ENCODE data around the gene URM1. TPM values are rescaled to one million over a fixed set of nuclear protein-coding genes. Genes with fewer than 3 reads are reported as not detected.

Gene URM1
- polyA plus RNA-seq, 2 donors: 18.7 to 42.2 TPM

DNA sequence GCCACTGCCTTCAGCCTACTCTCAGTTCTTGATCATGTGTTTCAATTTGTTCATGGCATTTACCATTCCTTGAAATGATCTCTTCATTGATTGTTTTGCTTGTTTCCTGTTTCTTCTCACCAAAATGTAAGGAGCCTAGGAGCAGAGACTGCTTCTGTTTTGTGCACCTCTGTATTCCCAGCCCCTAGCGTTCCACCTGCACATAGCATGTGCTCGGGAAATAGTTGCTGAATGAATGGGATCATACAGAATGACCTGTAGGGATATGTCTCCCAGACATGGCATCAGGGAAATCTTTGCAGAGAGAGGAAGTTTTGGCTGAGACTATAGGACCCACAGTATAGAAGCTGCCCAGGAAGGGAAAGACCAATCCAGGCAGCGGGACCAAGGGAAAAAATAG lies 43.3 kb downstream of the URM1 start:
- Histone ChIP-seq H3K36me3 (ENCODE audit: control insufficient read depth in 2 of 2, insufficient read depth in 2 of 2, low read length in 1 of 2) (no peaks in the 10 kb centered on the region), H3K9me3 (ENCODE audit: control insufficient read depth in 2 of 2, insufficient read depth in 1 of 2, low read depth in 1 of 2, low read length in 1 of 2) (no peaks in the 10 kb centered on the region), H3K4me1 (ENCODE audit: control insufficient read depth in 2 of 2, insufficient read depth in 2 of 2, low read length in 1 of 2) (peaks cover 4 to 7% of the 10 kb centered on the region in 2 donors), H3K4me3 (ENCODE audit: low read depth in 1 of 2, low read length in 2 of 2) (no peak overlapping the region), H3K27ac (ENCODE audit: low read depth in 2 of 2, low read length in 1 of 2) (no peak overlapping the region), H3K27me3 (ENCODE audit: control insufficient read depth in 1 of 2, insufficient read depth in 2 of 2, low read length in 2 of 2) (no peaks in the 10 kb centered on the region)
- 66 to 72% methylated on average over 3 of the region's 3 CpGs for WGBS, 2 donors

- H3K27me3 ChIP-seq (ENCODE audit: control insufficient read depth in 1 of 2, insufficient read depth in 2 of 2, low read length in 2 of 2): no peaks in the 10 kb centered on the region
- no peak overlapping the region for H3K27ac ChIP-seq (ENCODE audit: low read depth in 2 of 2, low read length in 1 of 2)
- H3K36me3 ChIP-seq (ENCODE audit: control insufficient read depth in 2 of 2, insufficient read depth in 2 of 2, low read length in 1 of 2): no peaks in the 10 kb centered on the region
- H3K4me1 ChIP-seq (ENCODE audit: control insufficient read depth in 2 of 2, insufficient read depth in 2 of 2, low read length in 1 of 2): peaks cover 4 to 7% of the 10 kb centered on the region in 2 donors
- no peaks in the 10 kb centered on the region for H3K9me3 ChIP-seq (ENCODE audit: control insufficient read depth in 2 of 2, insufficient read depth in 1 of 2, low read depth in 1 of 2, low read length in 1 of 2)
- no peak overlapping the region for H3K4me3 ChIP-seq (ENCODE audit: low read depth in 1 of 2, low read length in 2 of 2)
- WGBS, 2 donors: 73 to 74% methylated on average over 2 of the region's 2 CpGs
These were observed 44.1 kb downstream of the URM1 start for GRCh38 chr9:128415281-128415680.

DNA sequence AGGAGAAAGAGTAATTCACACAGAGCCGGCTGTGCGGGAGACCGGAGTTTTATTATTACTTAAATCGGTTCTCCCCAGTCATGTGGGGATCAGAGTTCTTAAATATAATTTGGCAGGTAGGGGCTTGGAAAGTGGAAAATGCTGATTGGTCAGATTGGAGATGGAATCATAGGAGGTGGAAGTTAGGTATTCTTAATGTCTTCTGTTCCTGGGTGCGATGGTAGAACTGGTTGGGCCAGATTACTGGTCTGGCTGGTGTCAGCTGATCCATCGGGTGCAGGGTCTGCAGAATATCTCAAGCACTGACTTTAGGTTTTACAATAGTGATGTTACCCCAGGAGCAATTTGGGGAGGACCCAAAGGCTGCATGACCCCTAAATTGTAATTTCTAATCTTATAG lies 44.8 kb downstream of the URM1 start:
- Histone ChIP-seq H3K27me3 (ENCODE audit: control insufficient read depth in 1 of 2, insufficient read depth in 2 of 2, low read length in 2 of 2) (no peaks in the 10 kb centered on the region), H3K9me3 (ENCODE audit: control insufficient read depth in 2 of 2, insufficient read depth in 1 of 2, low read depth in 1 of 2, low read length in 1 of 2) (no peaks in the 10 kb centered on the region), H3K27ac (ENCODE audit: low read depth in 2 of 2, low read length in 1 of 2) (no peak overlapping the region), H3K4me1 (ENCODE audit: control insufficient read depth in 2 of 2, insufficient read depth in 2 of 2, low read length in 1 of 2) (peaks cover 4 to 7% of the 10 kb centered on the region in 2 donors), H3K4me3 (ENCODE audit: low read depth in 1 of 2, low read length in 2 of 2) (no peak overlapping the region), H3K36me3 (ENCODE audit: control insufficient read depth in 2 of 2, insufficient read depth in 2 of 2, low read length in 1 of 2) (no peaks in the 10 kb centered on the region)
- 33 to 36% methylated on average over 6 of the region's 6 CpGs for WGBS, 2 donors

GRCh38 chr9:128416432-128417019 lies 45.4 kb downstream of the URM1 start:
- Histone ChIP-seq H3K4me1 (ENCODE audit: control insufficient read depth in 2 of 2, insufficient read depth in 2 of 2, low read length in 1 of 2) (peaks cover 4 to 7% of the 10 kb centered on the region in 2 donors), H3K9me3 (ENCODE audit: control insufficient read depth in 2 of 2, insufficient read depth in 1 of 2, low read depth in 1 of 2, low read length in 1 of 2) (no peaks in the 10 kb centered on the region), H3K27me3 (ENCODE audit: control insufficient read depth in 1 of 2, insufficient read depth in 2 of 2, low read length in 2 of 2) (no peaks in the 10 kb centered on the region), H3K36me3 (ENCODE audit: control insufficient read depth in 2 of 2, insufficient read depth in 2 of 2, low read length in 1 of 2) (no peaks in the 10 kb centered on the region), H3K4me3 (ENCODE audit: low read depth in 1 of 2, low read length in 2 of 2) (no peak overlapping the region), H3K27ac (ENCODE audit: low read depth in 2 of 2, low read length in 1 of 2) (no peak overlapping the region)
- 63 to 71% methylated on average over 6 of the region's 6 CpGs for WGBS, 2 donors

GRCh38 chr9:128419061-128419925 lies 48.1 kb downstream of the URM1 start:
- peak overlapping the region in 1 of 2 donors; percentile 64 for H3K4me3 ChIP-seq (ENCODE audit: low read depth in 1 of 2, low read length in 2 of 2)
- WGBS, 2 donors: 8 to 11% methylated on average over 27 to 28 of the region's 28 CpGs
- H3K27me3 ChIP-seq (ENCODE audit: control insufficient read depth in 1 of 2, insufficient read depth in 2 of 2, low read length in 2 of 2): no peaks in the 10 kb centered on the region
- H3K27ac ChIP-seq (ENCODE audit: low read depth in 2 of 2, low read length in 1 of 2): no peak overlapping the region
- H3K9me3 ChIP-seq (ENCODE audit: control insufficient read depth in 2 of 2, insufficient read depth in 1 of 2, low read depth in 1 of 2, low read length in 1 of 2): no peaks in the 10 kb centered on the region
- peaks cover 4 to 7% of the 10 kb centered on the region in 2 donors for H3K4me1 ChIP-seq (ENCODE audit: control insufficient read depth in 2 of 2, insufficient read depth in 2 of 2, low read length in 1 of 2)
- H3K36me3 ChIP-seq (ENCODE audit: control insufficient read depth in 2 of 2, insufficient read depth in 2 of 2, low read length in 1 of 2): peaks cover 0 to 2% of the 10 kb centered on the region in 2 donors

- WGBS, 2 donors: 0 to 1% methylated on average over 59 of the region's 59 CpGs
- Histone ChIP-seq H3K27me3 (ENCODE audit: control insufficient read depth in 1 of 2, insufficient read depth in 2 of 2, low read length in 2 of 2) (no peaks in the 10 kb centered on the region), H3K27ac (ENCODE audit: low read depth in 2 of 2, low read length in 1 of 2) (peak overlapping the region; percentile 34 to 75), H3K9me3 (ENCODE audit: control insufficient read depth in 2 of 2, insufficient read depth in 1 of 2, low read depth in 1 of 2, low read length in 1 of 2) (no peaks in the 10 kb centered on the region), H3K36me3 (ENCODE audit: control insufficient read depth in 2 of 2, insufficient read depth in 2 of 2, low read length in 1 of 2) (peaks cover 0 to 4% of the 10 kb centered on the region in 2 donors), H3K4me3 (ENCODE audit: low read depth in 1 of 2, low read length in 2 of 2) (peak overlapping the region; percentile 62 to 64), H3K4me1 (ENCODE audit: control insufficient read depth in 2 of 2, insufficient read depth in 2 of 2, low read length in 1 of 2) (peaks cover 4 to 7% of the 10 kb centered on the region in 2 donors)
These were observed 49.0 kb downstream of the URM1 start for GRCh38 chr9:128420060-128420650.

- Histone ChIP-seq H3K27ac (ENCODE audit: low read depth in 2 of 2, low read length in 1 of 2) (peak within 1 kb of the TSS; percentile 44 to 75), H3K9me3 (ENCODE audit: control insufficient read depth in 2 of 2, insufficient read depth in 1 of 2, low read depth in 1 of 2, low read length in 1 of 2) (no peaks in the 10 kb centered on the region), H3K4me1 (ENCODE audit: control insufficient read depth in 2 of 2, insufficient read depth in 2 of 2, low read length in 1 of 2) (peaks cover 4 to 7% of the 10 kb centered on the region in 2 donors), H3K4me3 (ENCODE audit: low read depth in 1 of 2, low read length in 2 of 2) (peak within 1 kb of the TSS; percentile 62 to 64), H3K27me3 (ENCODE audit: control insufficient read depth in 1 of 2, insufficient read depth in 2 of 2, low read length in 2 of 2) (no peaks in the 10 kb centered on the region), H3K36me3 (ENCODE audit: control insufficient read depth in 2 of 2, insufficient read depth in 2 of 2, low read length in 1 of 2) (peaks cover 0 to 4% of the 10 kb centered on the region in 2 donors)
- 1% methylated on average over 36 to 59 of the region's 59 CpGs for WGBS, 2 donors
These were observed 49.7 kb downstream of the URM1 start, which contains the start of gene CERCAM for GRCh38 chr9:128420651-128421481. CERCAM (plus strand) TSS chr9:128420857; CDS start chr9:128420878, 21 bp downstream.

GRCh38 chr9:128421482-128421996 lies 50.4 kb downstream of the URM1 start:
- WGBS, 2 donors: 34 to 39% methylated on average over 11 of the region's 11 CpGs
- peaks cover 4 to 7% of the 10 kb centered on the region in 2 donors for H3K4me1 ChIP-seq (ENCODE audit: control insufficient read depth in 2 of 2, insufficient read depth in 2 of 2, low read length in 1 of 2)
- H3K9me3 ChIP-seq (ENCODE audit: control insufficient read depth in 2 of 2, insufficient read depth in 1 of 2, low read depth in 1 of 2, low read length in 1 of 2): no peaks in the 10 kb centered on the region
- H3K27ac ChIP-seq (ENCODE audit: low read depth in 2 of 2, low read length in 1 of 2): peak overlapping the region in 1 of 2 donors; percentile 44
- H3K27me3 ChIP-seq (ENCODE audit: control insufficient read depth in 1 of 2, insufficient read depth in 2 of 2, low read length in 2 of 2): no peaks in the 10 kb centered on the region
- peaks cover 0 to 4% of the 10 kb centered on the region in 2 donors for H3K36me3 ChIP-seq (ENCODE audit: control insufficient read depth in 2 of 2, insufficient read depth in 2 of 2, low read length in 1 of 2)
- peak overlapping the region; percentile 62 to 64 for H3K4me3 ChIP-seq (ENCODE audit: low read depth in 1 of 2, low read length in 2 of 2)

Data from esophagus (tissue), 2 donors.